Measurements from ENCODE around the gene ARID3A.

ARID3A gene

DNA sequence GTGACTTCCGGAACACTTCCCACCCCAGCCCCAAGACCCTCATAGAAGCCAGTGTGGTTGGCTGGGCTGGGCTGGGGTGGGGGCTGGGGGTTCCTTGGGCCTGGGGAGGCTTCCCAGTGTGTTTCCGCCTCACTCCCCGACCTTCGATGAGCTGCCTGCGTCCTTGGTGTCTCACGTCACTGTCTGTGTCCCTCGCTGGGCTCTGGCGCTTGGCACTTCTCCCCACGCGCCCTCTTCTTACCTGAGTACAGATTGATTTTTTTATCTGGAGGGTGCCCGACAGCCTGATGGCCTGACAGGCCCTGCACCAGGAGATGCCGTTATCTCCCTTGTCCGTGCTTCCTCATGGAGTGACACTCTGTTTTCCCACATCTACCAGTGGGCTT lies 66.8 kb downstream of the ARID3A start:
- in situ Hi-C loops (cut with MboI; ENCODE audit: low pct_unique_long_range_greater_than_20kb, low sequenced_read_pairs) = no loop called here
- no peak for DNase-seq

DNA sequence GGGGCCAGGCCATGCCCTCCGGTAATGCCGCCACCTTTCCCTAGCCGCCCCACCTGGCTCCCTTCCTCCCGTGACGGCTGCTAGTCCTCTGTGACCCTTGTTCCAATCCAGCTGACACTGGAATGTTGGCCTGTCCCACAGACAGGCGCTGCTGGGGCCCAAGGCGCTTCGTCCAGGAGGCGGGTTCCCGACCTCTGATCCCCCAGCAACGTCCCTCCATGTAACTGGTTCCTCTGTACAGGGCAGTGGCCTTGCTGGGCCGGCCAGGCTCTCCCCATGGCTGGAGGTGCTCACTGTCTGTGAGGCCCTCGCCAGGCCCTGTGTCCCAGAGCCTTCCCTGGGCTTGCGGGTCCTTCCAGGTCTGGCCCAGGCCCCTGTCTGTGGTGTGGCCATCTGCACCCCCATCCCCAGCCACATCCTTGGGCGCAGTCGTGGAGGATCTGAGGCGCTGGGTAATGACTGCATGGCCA lies 67.6 kb downstream of the ARID3A start:
- in situ Hi-C loops (cut with MboI; ENCODE audit: low pct_unique_long_range_greater_than_20kb, low sequenced_read_pairs) = no loop called here
- no peak for DNase-seq

DNA sequence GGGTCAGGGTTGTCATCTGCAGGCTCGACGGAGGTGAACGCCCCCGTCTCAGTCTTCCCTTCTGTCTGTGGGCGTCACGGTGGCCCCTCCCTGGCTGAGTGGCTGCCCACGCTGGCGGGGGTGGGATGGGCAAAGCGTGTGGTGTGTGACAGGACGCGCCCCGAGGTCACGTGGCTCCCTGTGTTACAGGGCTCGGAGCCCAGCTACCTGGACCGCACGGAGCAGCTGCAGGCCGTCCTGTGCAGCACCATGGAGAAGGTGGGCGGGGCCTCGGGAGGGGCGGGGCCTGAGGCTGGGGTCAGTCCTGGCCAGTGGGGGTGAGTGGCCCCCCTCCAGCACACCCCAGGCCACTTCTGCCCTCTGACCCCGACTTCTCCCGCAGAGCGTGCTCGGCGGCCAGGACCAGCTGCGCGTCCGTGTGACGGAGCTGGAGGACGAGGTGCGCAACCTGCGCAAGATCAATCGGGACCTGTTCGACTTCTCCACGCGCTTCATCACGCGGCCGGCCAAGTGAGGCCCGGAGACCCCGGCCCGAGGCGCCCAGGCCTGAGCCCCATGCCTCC lies 68.1 kb downstream of the ARID3A start:
- DNase-seq = no peak
- in situ Hi-C loops (cut with MboI; ENCODE audit: low pct_unique_long_range_greater_than_20kb, low sequenced_read_pairs) = no loop called here

DNA sequence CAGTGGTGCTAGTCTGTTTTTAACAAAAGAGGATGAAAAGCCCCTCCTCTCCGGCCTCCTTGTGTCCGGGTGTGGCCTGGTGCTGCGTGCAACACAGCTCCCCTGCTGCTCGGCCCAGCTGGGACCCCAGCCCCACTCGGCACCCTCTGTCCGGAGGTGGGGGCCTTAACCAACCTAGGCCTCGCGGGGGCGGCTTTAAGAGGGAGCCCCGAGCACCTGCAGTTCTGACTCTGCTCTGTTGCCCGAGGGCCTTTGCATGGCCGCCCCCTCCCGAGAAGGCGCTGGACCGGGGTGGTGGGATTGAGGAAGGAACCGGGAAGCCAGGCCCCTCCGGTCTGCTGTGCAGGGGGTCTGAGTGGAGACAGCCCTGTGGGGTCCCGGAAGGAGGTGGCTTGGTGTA lies 68.7 kb downstream of the ARID3A start:
- in situ Hi-C loops (cut with MboI; ENCODE audit: low pct_unique_long_range_greater_than_20kb, low sequenced_read_pairs) = no loop called here
- DNase-seq = no peak

DNA sequence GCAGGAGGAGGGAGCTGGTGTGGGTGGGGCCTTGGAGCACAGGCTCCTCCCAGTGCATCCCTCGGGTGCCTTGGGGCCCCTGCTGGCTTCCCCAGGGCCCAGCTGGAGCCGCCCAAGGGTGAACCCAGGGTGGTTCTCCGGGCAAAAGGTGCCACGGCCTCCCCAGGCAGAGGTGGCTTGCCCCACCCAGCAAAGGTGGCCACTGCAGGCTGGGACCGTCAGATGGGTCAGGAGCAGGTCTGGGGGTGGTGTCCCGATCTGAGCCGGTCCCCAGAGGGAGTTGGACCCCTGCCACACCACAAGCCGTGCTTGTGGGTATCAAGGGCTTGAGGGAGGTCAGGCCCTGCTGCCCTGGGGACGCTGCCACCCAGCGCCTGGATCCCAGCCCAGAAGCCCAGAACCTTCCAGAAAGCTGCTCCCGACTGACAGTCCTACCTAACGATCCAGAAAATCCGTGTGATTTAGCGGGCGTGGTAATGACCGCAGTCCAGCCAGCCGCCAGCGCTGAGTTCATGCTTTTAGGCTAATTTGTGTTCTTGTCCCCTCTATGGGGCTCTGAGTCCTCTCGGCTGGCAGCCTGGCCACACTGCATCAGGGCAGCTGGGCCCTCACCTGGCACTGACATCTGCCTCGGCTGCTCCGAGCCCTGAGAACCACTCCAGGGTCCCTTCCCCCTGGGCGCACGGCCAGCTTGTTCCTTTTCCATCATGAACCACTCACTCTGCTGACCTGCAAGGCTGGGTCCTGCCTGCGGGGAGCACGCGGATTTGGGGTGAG lies 69.4 kb downstream of the ARID3A start:
- in situ Hi-C loops (cut with MboI; ENCODE audit: low pct_unique_long_range_greater_than_20kb, low sequenced_read_pairs) = no loop called here
- no peak for DNase-seq

DNA sequence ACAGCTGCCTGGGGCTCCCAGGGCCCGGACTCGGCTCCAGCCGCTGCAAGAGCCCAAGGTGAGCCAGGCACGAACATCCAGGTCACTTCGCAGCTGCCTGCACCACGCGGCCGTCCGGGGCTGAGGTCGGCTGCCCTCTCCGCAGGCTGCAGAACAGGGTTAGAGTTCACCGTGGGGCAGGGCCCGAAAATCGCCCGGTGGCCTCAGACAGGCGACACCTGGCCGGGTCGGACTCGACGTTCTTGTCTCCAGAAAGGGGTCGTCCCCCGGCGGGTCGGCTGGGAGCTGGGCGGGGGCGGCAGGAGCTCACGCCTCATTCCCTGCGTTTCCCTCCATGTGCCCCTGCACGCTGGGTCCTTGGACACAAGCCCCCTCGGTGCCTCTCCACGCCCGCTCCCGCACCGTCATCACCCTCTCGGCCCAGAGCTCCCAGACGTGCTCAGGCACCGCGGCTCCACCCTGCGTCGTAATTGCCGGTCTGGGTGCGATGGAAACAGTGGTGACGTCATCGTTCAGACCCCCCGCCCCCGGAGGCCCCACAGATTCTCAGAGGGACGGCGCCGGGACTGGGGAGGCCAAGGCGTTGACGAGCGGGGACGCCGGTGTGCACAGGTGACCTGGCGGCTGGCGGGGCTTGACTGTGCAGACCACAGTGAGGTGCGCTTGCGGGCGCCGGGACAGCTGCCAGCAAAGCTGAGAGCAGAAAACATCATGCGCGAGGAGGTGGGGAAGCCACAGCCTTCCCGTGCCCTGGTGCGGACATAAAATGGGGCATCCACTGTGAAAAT lies 70.4 kb downstream of the ARID3A start:
- DNase-seq = peak; percentile 51
- in situ Hi-C loops (cut with MboI; ENCODE audit: low pct_unique_long_range_greater_than_20kb, low sequenced_read_pairs) = no loop called here

DNA sequence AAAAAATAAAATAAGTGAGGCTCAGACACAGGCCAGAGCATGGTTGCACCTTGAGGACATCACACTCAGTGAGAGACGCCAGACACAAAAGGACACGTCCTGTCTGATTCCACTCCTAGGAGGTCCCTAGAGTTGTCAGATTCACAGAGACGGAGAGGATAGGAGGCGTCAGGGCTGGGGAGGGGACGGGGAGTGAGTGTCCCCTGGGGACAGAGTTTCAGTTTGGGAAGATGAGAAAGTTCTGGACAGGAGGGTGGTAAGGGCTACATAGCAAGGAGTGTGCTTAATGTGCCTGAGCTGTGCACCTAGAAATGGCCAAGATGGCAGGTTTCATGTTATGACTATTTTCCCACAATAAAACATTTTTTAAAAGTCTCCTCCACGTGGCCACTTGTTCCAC lies 72.2 kb downstream of the ARID3A start:
- no peak for DNase-seq
- in situ Hi-C loops (cut with MboI; ENCODE audit: low pct_unique_long_range_greater_than_20kb, low sequenced_read_pairs) = no loop called here

DNA sequence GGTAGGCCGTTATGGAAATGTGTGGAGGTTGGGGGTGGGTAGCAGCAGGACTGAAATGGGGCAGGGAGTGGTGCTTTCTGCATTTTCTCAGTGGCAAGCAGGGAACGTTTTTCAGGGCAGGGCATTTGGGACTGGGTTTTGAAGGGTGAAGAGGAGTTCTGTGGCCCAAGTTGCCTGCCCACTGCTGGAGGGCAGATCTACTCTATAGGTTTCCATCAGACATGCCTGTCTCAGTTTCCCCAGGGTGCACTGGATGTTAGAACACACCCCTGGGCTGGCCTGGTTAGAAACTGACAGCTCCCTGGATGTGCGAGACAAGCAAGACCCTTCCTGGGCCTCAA lies 73.5 kb downstream of the ARID3A start:
- in situ Hi-C loops (cut with MboI; ENCODE audit: low pct_unique_long_range_greater_than_20kb, low sequenced_read_pairs) = no loop called here

DNA sequence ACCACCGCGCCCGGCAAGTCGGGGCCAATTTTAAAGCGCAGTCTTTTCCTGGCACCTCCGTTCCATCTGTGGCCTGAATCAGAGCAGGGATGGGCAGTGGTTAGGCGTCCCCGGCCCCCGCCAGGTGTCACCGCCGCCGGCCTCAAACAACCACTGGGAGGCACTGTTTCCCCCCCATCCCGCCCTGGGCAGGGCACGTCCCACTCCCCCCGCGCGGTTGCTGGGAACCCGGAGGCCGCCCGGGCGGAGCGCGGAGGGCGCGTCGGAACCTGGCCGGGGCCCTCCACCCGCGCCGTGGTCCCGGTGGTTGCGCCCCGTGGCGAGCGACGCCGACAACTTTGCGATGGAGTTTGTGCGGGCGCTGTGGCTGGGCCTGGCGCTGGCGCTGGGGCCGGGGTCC lies 74.3 kb downstream of the ARID3A start, which contains the start of gene GRIN3B:
Gene GRIN3B, plus strand, starts transcription at position 325 of the 400 bp plus-strand sequence. Its CDS starts 19 bp downstream, at position 344.
- in situ Hi-C loops (cut with MboI; ENCODE audit: low pct_unique_long_range_greater_than_20kb, low sequenced_read_pairs) = no loop called here
- peak; percentile 78 for DNase-seq

More for the DNA sequence above, 73.5 kb downstream of the ARID3A start:
- no peak for DNase-seq

DNA sequence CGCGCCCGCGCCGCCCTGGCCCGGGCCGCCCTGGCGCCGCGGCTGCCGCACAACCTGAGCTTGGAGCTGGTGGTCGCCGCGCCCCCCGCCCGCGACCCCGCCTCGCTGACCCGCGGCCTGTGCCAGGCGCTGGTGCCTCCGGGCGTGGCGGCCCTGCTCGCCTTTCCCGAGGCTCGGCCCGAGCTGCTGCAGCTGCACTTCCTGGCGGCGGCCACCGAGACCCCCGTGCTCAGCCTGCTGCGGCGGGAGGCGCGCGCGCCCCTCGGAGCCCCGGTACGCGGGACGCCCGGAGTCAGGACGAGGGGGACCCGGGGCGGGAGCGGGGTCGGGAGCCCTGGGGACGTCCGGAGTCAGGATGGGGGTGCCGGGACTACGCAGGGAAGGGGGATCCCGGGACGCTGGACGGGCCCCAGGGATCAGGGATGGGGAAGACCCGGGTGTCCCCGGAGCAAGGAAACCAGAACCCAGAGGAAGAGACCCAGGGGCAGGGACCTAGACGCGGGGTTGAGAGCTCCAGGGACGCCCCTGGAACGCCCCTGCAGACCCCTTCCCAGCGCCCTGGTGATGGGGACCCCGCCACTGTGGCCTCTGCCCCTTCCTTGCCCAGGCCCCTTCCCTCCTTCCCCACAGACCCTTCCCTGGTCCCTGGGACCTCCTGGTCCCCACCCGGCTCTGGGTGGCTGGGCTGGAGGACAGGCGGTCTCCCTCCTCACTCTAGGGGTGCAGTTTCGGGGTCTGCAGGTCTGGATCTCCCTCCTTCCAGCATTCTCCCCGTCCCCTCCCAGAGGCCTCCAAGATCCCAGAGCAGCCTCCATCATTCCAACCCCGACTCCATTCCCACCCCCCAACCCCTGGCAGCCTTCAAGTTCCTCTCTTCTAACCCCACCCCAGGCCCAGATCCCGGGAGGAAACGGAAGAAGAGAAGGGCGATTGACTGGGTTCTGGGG lies 75.0 kb downstream of the ARID3A start:
- no peak for DNase-seq
- in situ Hi-C loops (cut with MboI; ENCODE audit: low pct_unique_long_range_greater_than_20kb, low sequenced_read_pairs) = no loop called here

DNA sequence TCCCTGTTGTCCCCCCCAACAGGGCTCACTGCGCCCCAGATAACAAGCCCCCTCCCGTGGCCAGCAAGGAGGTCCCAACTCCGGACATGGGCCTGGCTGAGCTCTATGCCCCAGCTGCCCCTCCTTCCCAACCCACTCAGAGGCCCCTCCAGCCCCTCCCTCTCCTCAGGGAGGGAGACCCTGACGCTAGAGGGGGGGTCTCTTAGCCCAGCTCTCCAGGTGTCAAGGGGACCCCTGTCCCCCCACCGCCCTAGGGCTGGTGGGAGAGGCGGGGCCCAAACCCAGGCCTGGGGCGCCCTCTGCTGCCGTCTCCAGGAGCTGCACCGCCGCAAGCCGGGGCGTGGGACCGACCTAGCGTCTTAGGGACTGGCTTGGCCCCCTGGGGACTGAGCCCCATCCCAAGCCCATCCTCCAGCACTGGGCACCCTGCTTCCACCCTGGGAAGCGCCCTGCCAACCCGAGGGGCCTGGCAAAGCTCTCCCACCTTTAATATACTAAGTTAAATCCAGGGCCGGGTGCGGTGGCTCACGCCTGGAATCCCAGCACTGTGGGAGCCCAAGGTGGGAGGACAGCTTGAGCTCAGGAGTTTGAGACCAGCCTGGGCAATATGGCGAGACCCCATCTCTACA lies 75.8 kb downstream of the ARID3A start:
- peak; percentile 62 for DNase-seq
- in situ Hi-C loops (cut with MboI; ENCODE audit: low pct_unique_long_range_greater_than_20kb, low sequenced_read_pairs) = no loop called here

DNA sequence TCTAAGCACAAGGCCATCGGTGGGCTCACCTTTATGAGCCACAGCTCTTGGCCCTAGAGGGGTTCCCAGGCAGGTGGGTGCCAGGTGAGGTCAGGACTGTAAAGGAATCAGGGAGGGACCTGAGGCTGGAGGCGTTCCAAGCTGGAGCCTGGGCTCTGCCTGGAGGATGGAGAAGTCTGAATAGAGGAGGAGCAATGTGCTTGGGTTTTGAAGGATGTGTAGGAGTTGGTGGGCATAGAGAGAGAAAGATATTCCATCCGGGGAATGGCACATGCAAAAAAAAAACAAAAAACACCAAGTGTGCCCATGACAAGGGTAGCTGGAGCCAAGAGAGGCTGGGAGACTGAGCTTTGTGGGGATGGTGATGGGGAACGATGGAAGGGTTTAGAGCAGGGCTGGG lies 76.8 kb downstream of the ARID3A start:
- in situ Hi-C loops (cut with MboI; ENCODE audit: low pct_unique_long_range_greater_than_20kb, low sequenced_read_pairs) = no loop called here
- no peak for DNase-seq

DNA sequence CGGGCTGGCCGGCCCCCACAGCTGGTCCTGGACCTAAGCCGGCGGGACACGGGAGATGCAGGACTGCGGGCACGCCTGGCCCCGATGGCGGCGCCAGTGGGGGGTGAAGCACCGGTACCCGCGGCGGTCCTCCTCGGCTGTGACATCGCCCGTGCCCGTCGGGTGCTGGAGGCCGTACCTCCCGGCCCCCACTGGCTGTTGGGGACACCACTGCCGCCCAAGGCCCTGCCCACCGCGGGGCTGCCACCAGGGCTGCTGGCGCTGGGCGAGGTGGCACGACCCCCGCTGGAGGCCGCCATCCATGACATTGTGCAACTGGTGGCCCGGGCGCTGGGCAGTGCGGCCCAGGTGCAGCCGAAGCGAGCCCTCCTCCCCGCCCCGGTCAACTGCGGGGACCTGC lies 77.4 kb downstream of the ARID3A start:
- in situ Hi-C loops (cut with MboI; ENCODE audit: low pct_unique_long_range_greater_than_20kb, low sequenced_read_pairs) = no loop called here
- DNase-seq = no peak

DNA sequence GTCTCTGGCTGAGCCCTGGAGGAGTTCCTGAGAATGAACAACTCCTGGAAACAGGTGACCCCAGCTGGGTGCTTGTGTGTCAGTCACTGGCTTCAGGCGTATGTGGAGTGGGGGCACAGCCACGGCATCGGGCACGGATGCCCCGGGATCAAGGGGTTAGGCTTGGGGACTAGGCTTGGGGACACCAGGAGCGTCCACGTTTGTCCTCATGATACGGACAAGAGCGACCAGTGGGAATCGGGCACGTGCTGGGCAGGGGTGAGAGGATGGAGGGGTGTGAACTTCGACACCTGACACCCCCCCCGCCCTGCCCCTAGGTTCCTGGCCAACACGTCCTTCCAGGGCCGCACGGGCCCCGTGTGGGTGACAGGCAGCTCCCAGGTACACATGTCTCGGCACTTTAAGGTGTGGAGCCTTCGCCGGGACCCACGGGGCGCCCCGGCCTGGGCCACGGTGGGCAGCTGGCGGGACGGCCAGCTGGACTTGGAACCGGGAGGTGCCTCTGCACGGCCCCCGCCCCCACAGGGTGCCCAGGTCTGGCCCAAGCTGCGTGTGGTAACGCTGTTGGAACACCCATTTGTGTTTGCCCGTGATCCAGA lies 78.5 kb downstream of the ARID3A start:
- in situ Hi-C loops (cut with MboI; ENCODE audit: low pct_unique_long_range_greater_than_20kb, low sequenced_read_pairs) = no loop called here

DNA sequence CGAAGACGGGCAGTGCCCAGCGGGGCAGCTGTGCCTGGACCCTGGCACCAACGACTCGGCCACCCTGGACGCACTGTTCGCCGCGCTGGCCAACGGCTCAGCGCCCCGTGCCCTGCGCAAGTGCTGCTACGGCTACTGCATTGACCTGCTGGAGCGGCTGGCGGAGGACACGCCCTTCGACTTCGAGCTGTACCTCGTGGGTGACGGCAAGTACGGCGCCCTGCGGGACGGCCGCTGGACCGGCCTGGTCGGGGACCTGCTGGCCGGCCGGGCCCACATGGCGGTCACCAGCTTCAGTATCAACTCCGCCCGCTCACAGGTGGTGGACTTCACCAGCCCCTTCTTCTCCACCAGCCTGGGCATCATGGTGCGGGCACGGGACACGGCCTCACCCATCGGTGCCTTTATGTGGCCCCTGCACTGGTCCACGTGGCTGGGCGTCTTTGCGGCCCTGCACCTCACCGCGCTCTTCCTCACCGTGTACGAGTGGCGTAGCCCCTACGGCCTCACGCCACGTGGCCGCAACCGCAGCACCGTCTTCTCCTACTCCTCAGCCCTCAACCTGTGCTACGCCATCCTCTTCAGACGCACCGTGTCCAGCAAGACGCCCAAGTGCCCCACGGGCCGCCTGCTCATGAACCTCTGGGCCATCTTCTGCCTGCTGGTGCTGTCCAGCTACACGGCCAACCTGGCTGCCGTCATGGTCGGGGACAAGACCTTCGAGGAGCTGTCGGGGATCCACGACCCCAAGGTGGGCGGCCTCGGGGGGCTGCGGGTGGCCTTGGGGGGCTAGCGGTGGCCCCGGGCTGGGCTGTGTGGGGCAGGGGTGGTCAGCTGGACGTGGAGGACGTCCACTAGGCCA lies 79.2 kb downstream of the ARID3A start:
- DNase-seq = no peak
- in situ Hi-C loops (cut with MboI; ENCODE audit: low pct_unique_long_range_greater_than_20kb, low sequenced_read_pairs) = no loop called here

More for the DNA sequence above, 78.5 kb downstream of the ARID3A start:
- DNase-seq = no peak

DNA sequence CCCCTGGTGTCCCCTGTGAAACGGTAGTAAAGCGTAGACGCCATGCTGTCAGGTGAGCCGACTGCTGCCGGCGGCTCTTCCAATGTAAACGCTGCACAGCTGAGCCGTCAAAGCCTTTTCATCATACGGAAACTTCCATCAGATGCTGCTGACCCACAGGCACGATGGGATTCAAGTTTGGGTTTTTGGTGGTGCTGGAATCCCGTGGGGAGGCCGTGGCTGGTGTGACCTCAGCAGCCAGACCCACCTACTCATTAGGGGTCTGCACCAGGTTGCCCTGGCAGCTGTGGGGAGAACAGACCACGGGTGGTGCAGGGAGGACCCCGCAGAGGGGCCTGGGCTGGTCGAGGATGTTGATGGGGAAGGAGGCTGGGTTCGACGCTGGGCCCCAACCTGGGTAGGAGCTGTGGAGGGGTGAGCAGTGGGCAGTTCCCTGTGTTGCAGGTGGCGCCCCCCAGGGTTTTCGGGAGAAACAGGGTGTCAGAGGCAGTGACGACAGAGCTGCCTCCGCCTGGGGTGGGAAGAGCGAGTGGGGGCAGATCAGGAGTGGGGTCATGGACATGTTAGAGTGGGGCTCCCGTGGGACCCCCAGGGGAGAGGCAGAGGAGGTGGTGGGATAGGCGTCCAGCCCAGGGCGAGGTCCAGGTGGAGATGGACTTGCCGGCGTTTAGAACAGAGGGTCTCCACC lies 81.0 kb downstream of the ARID3A start:
- in situ Hi-C loops (cut with MboI; ENCODE audit: low pct_unique_long_range_greater_than_20kb, low sequenced_read_pairs) = no loop called here
- DNase-seq = no peak

Measured in KBM-7 (cell line).